HUES48 (cell line): Measurements from ENCODE around the gene TBC1D19.

Experiments used
- H3K27ac ChIP-seq: one replicate; pipeline ENCODE4 v1.7.0; 2013; ENCODE audit warnings: low read depth, low read length, inconsistent platforms
- H3K27me3 ChIP-seq: 2 replicates; pipeline ENCODE4 v1.6.1; 2013; ENCODE audit warnings: mild to moderate bottlenecking, low read length; ENCODE audit not compliant: control insufficient read depth, insufficient read depth
- H3K36me3 ChIP-seq: 2 replicates; pipeline ENCODE4 v1.6.1; 2013; ENCODE audit warnings: low read length; ENCODE audit not compliant: control insufficient read depth, insufficient read depth
- H3K4me1 ChIP-seq: 2 replicates; pipeline ENCODE4 v1.6.1; 2013; ENCODE audit warnings: mild to moderate bottlenecking, low read length; ENCODE audit not compliant: control insufficient read depth, insufficient read depth
- H3K4me3 ChIP-seq: 2 replicates; pipeline ENCODE4 v1.5.1; 2013; ENCODE audit warnings: mild to moderate bottlenecking, low read depth, low read length
- H3K9ac ChIP-seq: 2 replicates; pipeline ENCODE4 v1.6.1; 2013; ENCODE audit warnings: mild to moderate bottlenecking, low read depth, low read length, moderate library complexity
- H3K9me3 ChIP-seq: 2 replicates; pipeline ENCODE4 v1.6.1; 2013; ENCODE audit warnings: low read length; ENCODE audit not compliant: control insufficient read depth, insufficient read depth

The TBC1D19 gene

GRCh38 chr4:26793735-26794134, 209.9 kb downstream of the TBC1D19 start:
- H3K4me1 ChIP-seq, result no peaks in the 10 kb centered on the region

GRCh38 chr4:26796081-26796480, 212.2 kb downstream of the TBC1D19 start:
- Histone ChIP-seq H3K9me3 (no peaks in the 10 kb centered on the region), H3K36me3 (no peaks in the 10 kb centered on the region), H3K27ac (no peak overlapping the region), H3K9ac (no peak overlapping the region), H3K27me3 (no peaks in the 10 kb centered on the region), H3K4me3 (no peak overlapping the region), H3K4me1 (no peaks in the 10 kb centered on the region)

More at GRCh38 chr4:26793735-26794134, 209.9 kb downstream of the TBC1D19 start:
- Histone ChIP-seq H3K9me3 (no peaks in the 10 kb centered on the region), H3K9ac (no peak overlapping the region), H3K27me3 (no peaks in the 10 kb centered on the region), H3K27ac (no peak overlapping the region), H3K4me3 (no peak overlapping the region), H3K36me3 (no peaks in the 10 kb centered on the region)

GRCh38 chr4:26802790-26803189, 218.9 kb downstream of the TBC1D19 start:
- H3K36me3 ChIP-seq, result no peaks in the 10 kb centered on the region
- H3K9me3 ChIP-seq, result no peaks in the 10 kb centered on the region
- H3K4me3 ChIP-seq, result no peak overlapping the region
- H3K9ac ChIP-seq, result no peak overlapping the region
- no peaks in the 10 kb centered on the region for H3K27me3 ChIP-seq
- no peak overlapping the region for H3K27ac ChIP-seq
- peaks cover 7% of the 10 kb centered on the region for H3K4me1 ChIP-seq

- H3K27ac ChIP-seq, result no peak overlapping the region
- H3K9ac ChIP-seq, result no peak overlapping the region
- H3K4me1 ChIP-seq, result peaks cover 7% of the 10 kb centered on the region
- no peak overlapping the region for H3K4me3 ChIP-seq
- H3K27me3 ChIP-seq, result no peaks in the 10 kb centered on the region
- no peaks in the 10 kb centered on the region for H3K36me3 ChIP-seq
- no peaks in the 10 kb centered on the region for H3K9me3 ChIP-seq
Measured at GRCh38 chr4:26803211-26803861, 219.5 kb downstream of the TBC1D19 start.

- H3K27ac ChIP-seq, result no peak overlapping the region
- H3K4me1 ChIP-seq, result peaks cover 7% of the 10 kb centered on the region
- H3K9me3 ChIP-seq, result no peaks in the 10 kb centered on the region
- no peak overlapping the region for H3K9ac ChIP-seq
- H3K4me3 ChIP-seq, result no peak overlapping the region
- H3K27me3 ChIP-seq, result no peaks in the 10 kb centered on the region
- no peaks in the 10 kb centered on the region for H3K36me3 ChIP-seq
Measured at GRCh38 chr4:26804451-26804850, 220.6 kb downstream of the TBC1D19 start.

GRCh38 chr4:26804925-26805324, 221.0 kb downstream of the TBC1D19 start:
- Histone ChIP-seq H3K36me3 (no peaks in the 10 kb centered on the region), H3K9ac (no peak overlapping the region), H3K9me3 (no peaks in the 10 kb centered on the region), H3K4me3 (no peak overlapping the region), H3K27me3 (no peaks in the 10 kb centered on the region), H3K27ac (no peak overlapping the region), H3K4me1 (peaks cover 7% of the 10 kb centered on the region)
